Stimulated activated CD4-positive, alpha-beta T cell treated with anti-CD3 and anti-CD28 coated beads, Interleukin-4, amount 100 ng/mL, for 1 hour (primary cell): ENCODE results near the gene MYBBP1A.

ENCODE experiments used
- DNase-seq: peaks from one replicate; pipeline ENCODE4 v3.0.0-alpha.2; 2020

The MYBBP1A gene

DNA sequence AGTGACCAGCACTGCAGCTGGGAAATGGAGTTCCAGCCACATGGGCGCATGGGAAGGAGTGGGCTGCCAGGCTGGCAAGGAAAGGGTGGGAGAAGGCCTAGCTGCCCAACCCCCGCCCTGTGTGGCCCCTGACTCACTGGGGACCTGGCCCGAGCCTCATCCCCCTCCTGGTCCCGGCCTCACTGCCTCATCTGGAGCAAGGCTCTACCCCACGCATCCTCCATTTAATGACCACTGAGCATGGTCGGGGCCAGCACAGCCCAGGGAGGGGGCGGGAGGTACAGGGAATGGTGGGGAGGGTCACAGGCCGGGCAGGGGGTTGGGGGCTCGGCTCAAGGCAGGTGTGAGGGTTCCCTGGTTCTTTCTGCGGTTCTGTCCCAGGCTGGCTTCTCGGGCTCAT lies 40.4 kb downstream of the MYBBP1A start:
- DNase-seq = no peak

GRCh38 chr17:4514206-4514605 lies 41.0 kb downstream of the MYBBP1A start:
- no peak for DNase-seq

DNA sequence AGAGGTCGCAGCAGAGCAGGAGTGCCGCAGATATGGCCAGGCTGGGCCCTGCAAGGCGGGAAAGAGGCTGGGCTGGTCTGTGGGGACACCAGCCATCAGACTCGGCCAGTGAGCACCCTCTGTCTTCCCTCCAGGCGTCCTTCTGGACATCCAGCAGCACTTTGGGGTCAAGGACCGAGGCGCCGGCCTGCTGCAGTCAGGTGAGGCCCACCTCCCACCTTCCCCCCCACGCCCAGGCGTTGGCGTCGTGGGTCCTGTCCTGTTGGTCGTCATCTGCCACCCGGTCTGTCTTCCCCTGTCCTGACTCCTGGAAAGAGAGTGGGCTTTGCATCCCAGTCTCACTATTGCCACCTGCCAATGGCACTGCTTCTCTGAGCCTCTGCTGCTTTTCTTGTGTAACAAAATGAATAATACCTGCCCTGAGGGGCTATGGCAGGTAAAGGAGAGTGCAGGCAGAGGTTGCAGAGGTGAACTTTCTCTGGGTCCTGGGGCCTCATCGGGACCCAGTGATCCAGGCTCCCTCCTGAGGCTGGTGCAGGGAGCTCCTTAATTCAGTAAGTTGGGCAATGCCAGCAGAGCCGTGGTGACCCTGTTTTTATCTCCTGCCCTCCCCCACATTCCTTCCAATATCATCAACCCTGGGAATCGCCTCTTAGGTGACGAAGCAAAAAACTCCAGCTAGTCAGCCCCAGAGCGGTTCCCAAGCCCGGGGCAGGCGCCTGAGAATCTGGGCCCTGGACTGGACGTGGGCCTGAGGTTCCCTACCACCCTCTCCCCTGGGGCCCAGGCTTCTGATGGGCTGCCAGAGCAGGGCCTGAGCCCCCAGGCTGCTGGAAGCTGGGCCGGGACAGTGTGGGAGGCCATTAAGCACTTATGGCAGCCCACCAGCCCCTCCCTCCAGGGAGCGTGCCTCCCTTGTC lies 41.8 kb downstream of the MYBBP1A start:
- DNase-seq = no peak

DNA sequence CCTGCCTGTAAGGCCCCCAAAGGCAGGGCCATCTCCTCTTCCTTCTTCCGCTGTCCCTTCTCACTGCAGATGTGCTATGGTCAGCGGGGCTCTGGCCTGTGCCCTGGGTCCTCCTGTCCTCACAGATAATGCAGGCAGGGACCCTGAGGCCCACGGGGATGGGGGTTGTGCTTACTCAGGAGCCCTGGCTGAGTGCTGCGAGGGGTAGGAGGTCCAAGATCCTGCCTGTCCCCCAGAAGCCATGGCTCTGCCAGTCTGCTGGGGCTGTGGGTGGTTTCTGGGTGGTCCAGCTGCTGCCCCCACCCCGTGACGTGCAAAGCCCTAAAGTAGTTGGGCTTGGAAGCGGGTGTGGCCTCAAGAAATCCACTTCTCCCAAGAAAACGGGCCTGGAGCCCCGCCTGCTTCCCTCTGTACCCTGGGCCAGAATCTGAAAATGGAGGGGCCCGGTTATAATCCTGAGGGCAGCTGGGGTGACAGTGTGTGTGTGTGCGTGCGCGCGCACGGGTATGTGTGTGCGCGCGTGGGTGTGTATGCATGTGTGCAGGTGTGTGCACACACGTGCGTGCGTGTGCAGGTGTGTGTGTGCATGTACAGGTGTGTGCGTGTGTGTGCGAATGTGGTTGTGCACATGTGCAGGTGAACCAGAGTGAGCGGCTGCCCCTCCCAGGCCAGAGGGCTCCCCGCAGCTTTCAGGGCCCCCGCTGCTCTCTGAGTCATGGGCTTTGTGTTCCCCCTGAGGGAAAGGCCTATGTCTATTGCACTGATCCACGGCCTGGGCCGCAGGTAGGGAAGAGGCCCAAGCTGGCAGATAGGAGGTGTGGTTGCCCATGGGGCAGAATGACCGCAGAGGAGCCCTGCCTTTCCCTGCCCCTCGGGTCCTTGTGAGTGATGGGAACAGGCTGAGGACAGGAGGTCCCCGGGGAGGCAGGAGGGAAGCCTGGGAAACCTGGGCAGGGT lies 42.8 kb downstream of the MYBBP1A start:
- no peak for DNase-seq

- DNase-seq = no peak
These were observed 43.8 kb downstream of the MYBBP1A start for GRCh38 chr17:4511199-4511932.

DNA sequence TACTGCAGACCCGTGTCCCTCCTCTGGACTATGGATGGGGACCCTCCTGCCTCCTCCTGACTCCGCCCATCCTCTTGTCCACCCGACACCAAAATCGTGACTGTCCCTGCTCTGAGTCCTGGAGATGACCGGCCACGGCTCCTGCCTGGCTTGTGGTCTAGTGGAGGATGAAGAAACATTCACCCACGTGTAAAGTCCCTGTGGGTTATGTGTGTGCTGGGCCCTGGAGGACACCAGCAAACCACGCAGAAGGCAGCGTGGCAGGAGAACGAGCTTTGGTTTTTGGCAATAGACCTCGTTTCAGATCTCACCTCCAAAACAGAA lies 44.6 kb downstream of the MYBBP1A start:
- no peak for DNase-seq

- DNase-seq = no peak
These were observed 45.1 kb downstream of the MYBBP1A start for GRCh38 chr17:4509923-4510617.

- DNase-seq = no peak
These were observed 45.8 kb downstream of the MYBBP1A start for GRCh38 chr17:4509401-4509800.

GRCh38 chr17:4508207-4508606 lies 47.0 kb downstream of the MYBBP1A start:
- no peak for DNase-seq

DNA sequence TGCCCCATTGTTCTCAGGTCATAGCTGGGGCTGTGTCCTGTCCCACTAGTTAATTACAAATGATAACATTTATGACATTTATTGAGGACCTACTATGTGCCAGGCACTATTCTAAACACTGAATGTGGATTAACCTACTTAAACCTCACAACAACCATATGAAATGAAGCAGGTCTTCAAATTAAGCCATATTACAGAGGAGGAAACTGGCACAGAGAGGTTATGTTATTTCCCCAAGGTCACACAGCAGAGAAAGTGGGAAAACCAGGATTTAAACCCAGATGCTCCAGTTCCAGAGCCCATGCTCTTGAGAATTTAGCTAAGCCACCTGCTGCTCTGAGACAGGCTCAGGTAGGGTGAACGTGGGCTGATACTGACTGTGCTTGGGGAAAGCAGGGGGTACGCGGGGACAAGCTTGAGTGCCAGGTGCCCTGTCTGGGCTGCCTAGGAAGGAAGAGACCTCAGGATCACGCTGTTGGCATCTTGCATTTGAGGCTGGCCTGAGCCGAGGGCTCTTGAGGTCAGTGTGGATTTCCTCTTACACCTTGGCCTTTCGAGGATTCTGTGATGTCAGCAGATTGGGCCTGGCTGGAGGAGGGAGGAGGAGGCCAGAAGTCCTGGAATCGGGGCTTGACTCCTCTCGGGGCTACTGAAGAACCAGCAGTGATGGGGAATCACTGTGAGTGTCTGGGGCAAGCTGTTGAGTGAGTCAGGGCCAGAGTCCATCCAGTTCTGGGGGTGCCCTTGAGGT lies 47.6 kb downstream of the MYBBP1A start:
- no peak for DNase-seq

GRCh38 chr17:4506892-4507291 lies 48.3 kb downstream of the MYBBP1A start:
- no peak for DNase-seq

GRCh38 chr17:4506175-4506813 lies 48.9 kb downstream of the MYBBP1A start:
- DNase-seq = no peak

GRCh38 chr17:4505187-4505586 lies 50.0 kb downstream of the MYBBP1A start:
- no peak for DNase-seq

DNA sequence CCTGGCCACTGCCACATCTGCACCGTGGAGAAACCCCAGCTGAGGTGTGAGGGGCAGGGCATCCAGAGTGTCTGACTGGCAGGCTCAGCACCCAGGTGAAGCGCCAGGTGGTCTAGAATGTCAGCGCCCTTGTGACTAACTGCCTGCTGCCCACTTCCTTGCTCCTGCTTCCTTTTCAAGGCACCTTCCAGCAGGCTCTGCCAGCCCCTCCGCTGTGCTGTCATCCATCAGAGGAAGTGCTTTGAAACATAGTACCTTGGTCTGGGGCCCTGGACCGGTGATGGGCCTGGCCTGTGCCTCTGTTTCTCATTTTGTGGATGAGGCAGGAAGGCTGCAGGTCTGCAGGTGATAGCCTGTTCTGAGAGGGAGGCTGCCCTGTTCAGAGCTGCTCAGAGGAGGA lies 51.0 kb downstream of the MYBBP1A start:
- DNase-seq = no peak

- DNase-seq = no peak
These were observed 51.7 kb downstream of the MYBBP1A start for GRCh38 chr17:4503283-4504025.

DNA sequence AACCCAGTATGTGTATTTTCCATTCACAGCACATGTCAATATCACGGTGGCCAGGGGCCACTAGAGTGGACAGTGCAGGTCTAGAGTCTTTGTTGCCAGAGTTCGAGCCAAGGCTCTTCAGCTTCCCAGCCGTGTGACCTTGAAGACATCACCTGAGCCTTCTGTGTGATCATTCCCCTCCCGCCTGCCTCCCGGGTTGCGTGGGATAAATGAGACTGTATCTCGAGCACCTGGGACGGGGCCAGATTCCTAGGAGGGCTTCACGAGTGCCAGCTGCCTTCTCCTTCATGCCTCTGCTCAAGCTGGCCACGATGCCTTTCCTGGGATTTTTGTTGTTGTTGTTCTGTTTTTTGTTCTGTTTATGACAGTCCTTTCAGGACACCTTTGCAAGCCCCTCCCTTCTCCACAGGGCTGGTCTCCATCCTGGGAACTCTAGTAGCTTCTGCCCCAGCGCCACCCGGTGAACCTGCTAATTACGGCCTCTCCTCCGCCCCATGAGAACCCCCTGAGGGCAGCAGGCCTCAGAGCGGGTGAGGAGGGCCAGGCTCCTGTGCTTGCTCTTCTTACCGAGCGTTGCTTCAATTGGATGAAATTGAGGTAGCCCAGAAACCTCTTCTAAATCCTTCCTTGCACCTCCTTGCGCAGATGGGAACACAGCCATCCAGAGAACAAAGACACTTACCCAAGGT lies 52.6 kb downstream of the MYBBP1A start:
- no peak for DNase-seq

GRCh38 chr17:4501295-4501949 lies 53.8 kb downstream of the MYBBP1A start:
- DNase-seq = no peak

- no peak for DNase-seq
These were observed 55.0 kb downstream of the MYBBP1A start for GRCh38 chr17:4500191-4500571.
